Colonic mucosa (tissue), 4 donors: ENCODE results near the gene GPC6. TPM values are rescaled to one million over a fixed set of nuclear protein-coding genes. Genes with fewer than 3 reads are reported as not detected.

Experiments used
- DNase-seq: peaks from one replicate; pipeline ENCODE4 v3.0.0-alpha.2; 2020
- H3K27ac ChIP-seq: fragments of 200-600 bp; one replicate; pipeline ENCODE4 v1.8.0; 2021
- H3K27me3 ChIP-seq: fragments of 200-600 bp; one replicate; pipeline ENCODE4 v1.8.0; 2021
- H3K36me3 ChIP-seq: fragments of 200-600 bp; one replicate; pipeline ENCODE4 v1.8.0; 2021
- H3K4me1 ChIP-seq: fragments of 200-600 bp; one replicate; pipeline ENCODE4 v1.8.0; 2021; ENCODE audit warnings: mild to moderate bottlenecking
- H3K4me3 ChIP-seq: fragments of 200-600 bp; one replicate; pipeline ENCODE4 v1.8.0; 2021
- H3K9ac ChIP-seq, 2 donors: one replicate each; pipeline ENCODE4 v1.7.0; 2013; ENCODE audit warnings: control low read depth in 2 of 2, low read depth in 2 of 2, low read length in 2 of 2
- H3K9me3 ChIP-seq: fragments of 200-600 bp; one replicate; pipeline ENCODE4 v1.8.0; 2021
- CTCF ChIP-seq: fragments of 200-600 bp; IDR thresholded peaks from one replicate; pipeline ENCODE4 v1.8.0; 2022; ENCODE audit warnings: antibody characterized with exemption, mild to moderate bottlenecking
- intact Hi-C: fragments of 100-400 bp; cut with DNase I; formaldehyde crosslinking; loops from one replicate; pipeline ENCODE4 v1.14.1; 2022
- total RNA-seq, 2 donors: library from RNA; stranded (reverse); fragmentation: NEBNext Ultra II Directional in 1 of 2; extraction: Animal tissue kit (Norgen Biotek cat#: 25700) in 1 of 2; gene quantifications; one replicate each; pipeline ENCODE4 v1.2.1, GENCODE V29; 2021
- donor health status: healthy.
- donor health status: DM: no; HTN: no; CAD: no.
- donor health status: DM: no; HTN: no; CAD: no.

Gene GPC6
- total RNA-seq, 2 donors from 2014 or later: 2.3 to 4.0 TPM

GRCh38 chr13:94455414-94455813, 1228.8 kb downstream of the GPC6 start:
- no peak for DNase-seq
- Histone ChIP-seq H3K4me1 (no peaks in the 10 kb centered on the region), H3K27me3 (no peaks in the 10 kb centered on the region), H3K27ac (no peak overlapping the region), H3K36me3 (no peaks in the 10 kb centered on the region), H3K4me3 (no peak overlapping the region), H3K9me3 (no peaks in the 10 kb centered on the region), H3K9ac (no peak overlapping the region)
- intact Hi-C loops: no loop called here
- no peak for TF ChIP-seq CTCF
